GM19023 (cell line): ENCODE measurements around the gene IFNA8.
"Not testable (repeated sequence)": the region's sequence is repeated elsewhere in the genome, so short reads cannot be mapped to it uniquely, and the experiment has no call there.

Source experiments
- ATAC-seq: cut with Tn5 transposase; IDR thresholded peaks from one replicate; pipeline ENCODE4 v1.9.1; 2021; ENCODE audit warnings: mild to moderate bottlenecking, moderate library complexity; ENCODE audit not compliant: unreplicated experiment

The IFNA8 gene

GRCh38 chr9:21415493-21416267, 6.8 kb downstream of the IFNA8 start:
- ATAC-seq: no peak

DNA sequence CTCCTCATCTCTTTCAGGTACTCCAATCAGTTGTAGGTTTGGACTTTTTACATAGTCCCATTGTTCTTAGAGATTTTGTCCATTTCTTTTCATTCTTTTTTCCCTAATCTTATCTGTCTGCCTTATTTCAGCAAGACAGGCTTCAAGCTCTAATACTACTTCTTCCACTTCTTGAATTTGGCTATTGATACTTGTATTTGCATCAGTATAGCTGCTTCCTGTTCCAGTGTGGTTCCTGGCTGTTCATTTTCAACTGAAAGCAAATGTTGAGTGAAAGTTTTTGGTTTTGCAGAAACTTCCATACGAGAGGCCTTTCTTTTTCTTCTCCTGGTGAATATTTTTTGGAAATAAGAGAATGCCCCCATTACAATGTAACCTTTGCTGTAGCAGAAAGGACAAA, 19.3 kb downstream of the IFNA8 start:
- ATAC-seq: no peak

- no peak for ATAC-seq
These were observed 20.3 kb downstream of the IFNA8 start for GRCh38 chr9:21429191-21429590.

- ATAC-seq: peak; percentile 65
These were observed 23.9 kb downstream of the IFNA8 start for GRCh38 chr9:21432672-21433425.

DNA sequence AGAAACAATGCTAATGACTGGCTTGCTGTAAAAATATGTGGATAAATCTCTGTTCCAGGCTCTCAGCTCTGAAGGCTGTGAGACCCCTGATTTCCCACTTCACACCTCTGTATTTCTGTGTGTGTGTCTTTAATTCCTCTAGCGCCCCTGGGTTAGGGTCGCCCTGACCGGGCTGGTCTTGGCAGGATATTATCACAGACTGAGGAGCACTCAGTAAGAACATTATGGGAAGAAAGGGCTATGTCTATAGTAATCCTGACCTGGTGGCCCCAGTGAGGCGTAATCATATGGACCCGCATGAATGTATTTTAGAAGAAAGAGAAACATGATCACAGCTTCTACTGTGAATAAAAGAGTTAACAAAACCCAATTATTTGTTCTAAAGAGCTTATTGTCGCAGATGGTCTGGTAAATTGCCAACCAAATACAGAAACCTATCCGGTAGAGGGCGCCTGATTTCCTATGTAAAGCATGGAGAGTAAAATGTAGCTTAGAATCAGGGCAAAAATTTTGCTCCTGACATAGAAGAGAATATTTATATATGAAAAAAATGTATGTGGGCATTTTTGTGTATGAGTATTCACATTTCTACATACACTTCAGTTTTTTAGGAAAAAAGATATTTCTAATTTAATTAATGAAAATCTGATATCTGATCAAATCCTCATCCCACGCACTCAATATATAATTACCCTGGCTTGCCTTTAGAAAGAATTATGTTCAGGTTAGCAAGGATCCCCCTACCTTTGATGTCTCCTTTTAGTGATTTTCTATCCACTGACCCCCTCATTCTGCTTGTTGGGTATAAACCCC, 25.5 kb downstream of the IFNA8 start:
- no peak for ATAC-seq

DNA sequence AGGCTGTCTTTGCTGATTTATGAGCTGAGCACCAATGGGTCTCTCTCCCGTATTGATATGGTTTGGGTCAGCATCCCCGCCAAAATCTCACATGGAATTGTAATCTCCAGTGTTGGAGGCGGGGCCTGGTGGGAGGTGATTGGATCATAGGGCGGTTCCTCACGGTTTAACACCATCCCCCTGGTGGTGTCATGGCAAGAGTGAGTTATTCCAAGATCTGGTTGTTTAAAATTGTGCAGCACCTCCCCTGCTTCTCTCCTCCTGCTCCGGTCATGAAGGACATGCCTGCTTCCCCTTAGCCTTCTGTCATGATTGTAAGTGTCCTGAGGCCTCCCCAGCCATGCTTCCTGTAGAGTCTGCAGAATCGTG, 26.1 kb downstream of the IFNA8 start:
- not testable (repeated sequence) for ATAC-seq

GRCh38 chr9:21440139-21440538, 31.2 kb downstream of the IFNA8 start, which contains the start of gene IFNA1:
IFNA1 (plus strand) TSS chr9:21440439; CDS start chr9:21440508, 69 bp downstream.
- ATAC-seq: no peak

- ATAC-seq: peak; percentile 81
These were observed 35.1 kb downstream of the IFNA8 start for GRCh38 chr9:21443849-21444625.

DNA sequence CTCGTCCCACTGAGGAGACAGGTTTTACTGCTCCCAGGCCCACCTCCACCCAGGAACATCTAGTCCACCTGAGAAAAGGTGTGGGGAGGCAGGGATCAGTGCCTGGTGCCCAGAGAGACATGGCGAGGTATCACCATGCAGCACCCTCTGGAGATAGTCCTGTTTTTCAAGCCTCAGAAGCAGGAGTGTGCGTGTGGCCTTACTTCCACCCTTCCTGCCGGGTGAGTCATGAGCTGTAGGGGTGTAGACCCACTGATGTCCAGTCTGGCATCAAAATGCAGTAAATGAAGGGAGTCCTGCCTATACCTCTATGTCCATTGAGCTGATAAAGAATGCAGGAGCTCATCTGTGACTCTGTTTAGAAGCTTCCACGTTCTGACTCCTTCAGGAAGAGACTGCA, 40.4 kb downstream of the IFNA8 start:
- ATAC-seq: not testable (repeated sequence)

DNA sequence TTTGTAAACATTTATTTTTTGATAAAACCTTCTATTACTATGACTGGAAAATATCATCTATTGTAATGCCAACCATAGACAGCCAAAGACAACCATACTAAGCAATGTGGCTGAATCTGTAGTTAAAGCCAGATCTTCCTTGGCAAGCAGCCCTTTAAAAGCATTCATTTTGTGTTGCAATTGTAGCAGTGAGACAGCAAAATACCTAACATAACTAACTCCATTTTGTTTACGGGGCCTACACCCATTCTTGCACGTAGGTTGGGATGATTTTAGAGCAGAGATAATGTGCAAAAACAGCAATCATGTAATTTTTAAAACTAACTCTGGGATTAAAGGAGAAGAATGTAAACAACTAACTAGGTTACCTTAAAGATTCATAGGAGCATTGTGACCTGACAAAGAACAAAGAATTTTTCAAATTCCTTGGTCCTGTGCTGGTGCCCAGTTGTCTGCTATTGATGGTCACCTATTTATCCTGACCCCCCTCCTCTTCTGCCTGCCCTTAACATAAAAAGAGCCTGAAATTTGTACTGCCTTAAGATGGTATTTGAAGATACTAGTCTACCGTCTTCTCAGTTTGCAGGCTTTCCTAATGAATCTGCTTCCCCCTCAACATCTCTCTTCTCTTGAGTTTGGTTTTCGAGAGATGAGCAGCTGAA, 41.9 kb downstream of the IFNA8 start:
- no peak for ATAC-seq

- no peak for ATAC-seq
These were observed 43.8 kb downstream of the IFNA8 start for GRCh38 chr9:21452681-21453080.

DNA sequence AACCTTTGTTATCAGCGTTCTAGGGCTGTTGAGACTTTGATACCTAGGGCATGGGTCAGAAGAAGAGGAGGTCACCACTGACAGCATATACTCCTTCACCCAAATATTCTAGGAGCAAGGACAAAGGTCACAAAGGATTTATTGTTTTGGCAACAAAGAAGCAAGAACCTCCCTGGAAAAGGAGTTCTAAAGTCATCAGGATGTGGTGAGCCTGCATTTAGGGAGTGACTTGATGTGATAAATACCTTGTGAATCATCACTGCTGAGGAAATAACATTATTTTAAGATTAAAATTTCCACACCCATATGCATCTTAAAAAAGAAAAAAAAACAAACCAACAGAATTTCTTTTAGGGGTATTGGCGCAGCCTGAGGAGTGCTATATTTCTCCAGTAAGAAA, 45.2 kb downstream of the IFNA8 start:
- no peak for ATAC-seq

DNA sequence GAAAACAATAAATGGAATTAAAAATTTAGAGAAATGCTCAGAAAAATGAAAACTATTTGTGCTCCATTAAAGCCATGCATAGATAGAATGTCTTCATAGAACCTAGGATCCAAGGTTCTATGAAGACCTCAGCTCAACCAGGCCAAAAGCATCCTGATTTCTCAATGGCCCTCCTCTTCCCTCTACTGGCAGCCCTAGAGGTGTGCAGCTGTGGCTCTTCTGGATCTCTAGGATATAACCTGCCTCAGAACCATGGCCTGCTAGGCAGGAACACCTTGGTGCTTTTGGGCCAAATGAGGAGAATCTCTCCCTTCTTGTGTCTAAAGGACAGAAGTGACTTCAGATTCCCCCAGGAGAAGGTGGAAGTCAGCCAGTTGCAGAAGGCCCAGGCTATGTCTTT, 46.4 kb downstream of the IFNA8 start:
- ATAC-seq: peak; percentile 85
